GM19023 (cell line): ENCODE measurements around the gene STAC3.

ENCODE experiments used
- ATAC-seq: cut with Tn5 transposase; IDR thresholded peaks from one replicate; pipeline ENCODE4 v1.9.1; 2021; ENCODE audit warnings: mild to moderate bottlenecking, moderate library complexity; ENCODE audit not compliant: unreplicated experiment

Gene STAC3

DNA sequence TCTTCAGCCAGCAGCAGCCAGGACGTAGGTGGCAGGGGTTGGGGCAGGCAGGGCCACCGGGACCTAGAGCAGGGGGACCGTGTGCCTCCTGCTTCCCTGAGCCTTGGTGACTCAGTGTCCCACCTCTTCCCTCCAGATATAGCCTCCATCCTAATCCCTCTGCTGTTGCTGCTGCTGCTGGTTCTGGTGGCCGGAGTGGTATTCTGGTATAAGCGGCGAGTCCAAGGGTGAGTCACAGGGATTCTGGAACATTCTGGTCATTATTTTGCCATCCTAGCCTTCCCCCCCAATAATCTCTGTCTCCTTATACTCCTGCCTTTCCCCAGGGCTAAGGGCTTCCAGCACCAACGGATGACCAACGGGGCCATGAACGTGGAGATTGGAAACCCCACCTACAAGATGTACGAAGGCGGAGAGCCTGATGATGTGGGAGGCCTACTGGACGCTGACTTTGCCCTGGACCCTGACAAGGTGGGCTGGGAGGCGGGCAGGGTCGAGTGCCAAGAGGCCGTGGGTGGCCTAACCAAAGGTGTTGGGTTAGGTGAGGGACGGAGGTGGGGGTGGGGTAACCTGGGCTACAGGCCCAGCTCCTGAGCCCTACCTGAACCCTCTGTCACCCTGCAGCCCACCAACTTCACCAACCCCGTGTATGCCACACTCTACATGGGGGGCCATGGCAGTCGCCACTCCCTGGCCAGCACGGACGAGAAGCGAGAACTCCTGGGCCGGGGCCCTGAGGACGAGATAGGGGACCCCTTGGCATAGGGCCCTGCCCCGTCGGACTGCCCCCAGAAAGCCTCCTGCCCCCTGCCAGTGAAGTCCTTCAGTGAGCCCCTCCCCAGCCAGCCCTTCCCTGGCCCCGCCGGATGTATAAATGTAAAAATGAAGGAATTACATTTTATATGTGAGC, 38.9 kb downstream of the STAC3 start:
- no peak for ATAC-seq

DNA sequence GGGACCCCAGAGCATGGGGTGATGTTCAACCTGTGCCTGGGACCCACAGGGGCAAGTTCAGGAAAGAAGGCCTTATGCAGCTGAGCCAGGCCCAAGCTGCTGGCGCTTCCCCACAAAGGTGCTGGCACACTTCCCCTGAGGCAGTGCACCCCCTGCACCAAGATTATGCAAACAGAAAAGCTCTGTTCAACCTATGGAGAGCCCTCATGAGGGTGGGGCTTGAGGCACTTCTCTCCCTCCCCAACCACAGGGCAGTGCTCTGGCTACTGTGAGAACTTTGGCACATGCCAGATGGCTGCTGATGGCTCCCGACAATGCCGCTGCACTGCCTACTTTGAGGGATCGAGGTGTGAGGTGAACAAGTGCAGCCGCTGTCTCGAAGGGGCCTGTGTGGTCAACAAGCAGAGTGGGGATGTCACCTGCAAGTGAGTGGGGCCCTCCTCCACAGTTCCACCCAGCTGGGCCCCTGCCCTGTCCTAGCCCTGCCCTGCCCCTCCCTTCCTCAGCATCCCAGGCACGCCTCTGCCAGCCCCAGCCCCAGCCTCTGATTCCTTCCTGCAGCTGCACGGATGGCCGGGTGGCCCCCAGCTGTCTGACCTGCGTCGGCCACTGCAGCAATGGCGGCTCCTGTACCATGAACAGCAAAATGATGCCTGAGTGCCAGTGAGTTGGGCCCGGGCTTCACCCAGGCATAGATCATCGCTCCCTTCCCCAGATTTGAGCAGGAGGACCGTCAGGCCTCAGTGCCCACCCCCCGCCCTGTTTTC, 39.9 kb downstream of the STAC3 start:
- no peak for ATAC-seq

DNA sequence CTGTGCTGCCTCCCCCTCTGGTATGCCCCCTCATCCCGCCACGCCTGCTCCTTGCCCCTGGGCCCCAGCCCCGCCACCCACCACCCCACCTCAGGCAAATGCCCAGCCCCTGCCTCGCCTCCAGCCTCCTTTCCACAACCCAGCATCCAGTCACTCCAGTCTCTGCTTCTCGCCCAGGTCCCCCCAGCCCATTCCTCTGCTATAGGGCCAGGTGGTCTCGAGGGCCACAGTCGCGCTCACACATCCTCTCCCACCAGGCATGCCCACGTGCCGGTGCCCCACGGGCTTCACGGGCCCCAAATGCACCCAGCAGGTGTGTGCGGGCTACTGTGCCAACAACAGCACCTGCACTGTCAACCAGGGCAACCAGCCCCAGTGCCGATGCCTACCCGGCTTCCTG, 40.5 kb downstream of the STAC3 start:
- ATAC-seq, result no peak

DNA sequence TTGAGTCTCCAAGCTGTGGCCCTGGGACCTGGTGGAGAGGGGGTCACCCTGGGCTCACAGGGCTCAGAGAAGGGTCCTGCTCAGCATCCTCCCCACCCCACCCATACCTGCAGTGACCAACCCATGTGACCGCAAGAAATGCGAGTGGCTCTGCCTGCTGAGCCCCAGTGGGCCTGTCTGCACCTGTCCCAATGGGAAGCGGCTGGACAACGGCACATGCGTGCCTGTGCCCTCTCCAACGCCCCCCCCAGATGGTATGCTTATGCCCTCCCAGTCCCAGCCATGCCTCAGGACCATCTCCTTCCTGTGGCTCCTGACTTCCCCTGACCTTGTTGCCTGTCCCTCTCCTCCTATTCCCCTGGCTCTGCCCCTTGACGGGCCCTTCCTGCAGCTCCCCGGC, 41.1 kb downstream of the STAC3 start:
- ATAC-seq, result no peak

DNA sequence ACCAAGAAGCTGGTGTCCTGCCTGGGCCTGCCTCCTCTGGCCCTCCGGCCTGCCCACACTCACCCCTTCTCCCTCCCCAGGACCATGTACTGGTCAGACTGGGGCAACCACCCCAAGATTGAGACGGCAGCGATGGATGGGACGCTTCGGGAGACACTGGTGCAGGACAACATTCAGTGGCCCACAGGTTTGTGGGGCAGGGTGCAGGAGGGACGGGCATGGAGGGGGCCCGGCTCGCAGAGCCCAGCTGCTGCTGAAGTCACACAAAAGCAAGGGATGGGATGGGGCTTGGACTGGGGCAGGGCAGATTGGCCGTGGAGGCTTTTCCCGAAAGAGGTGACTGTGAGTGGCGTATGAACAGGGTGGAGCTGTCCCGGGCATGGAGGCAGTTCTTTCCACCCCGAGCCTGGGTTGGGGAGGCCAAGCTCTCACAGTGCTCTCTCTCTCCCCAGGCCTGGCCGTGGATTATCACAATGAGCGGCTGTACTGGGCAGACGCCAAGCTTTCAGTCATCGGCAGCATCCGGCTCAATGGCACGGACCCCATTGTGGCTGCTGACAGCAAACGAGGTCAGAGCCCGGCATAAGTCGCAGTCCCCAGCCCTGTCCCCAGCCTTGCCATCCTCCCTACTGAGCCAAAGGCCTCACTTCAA, 42.2 kb downstream of the STAC3 start:
- ATAC-seq, result no peak

DNA sequence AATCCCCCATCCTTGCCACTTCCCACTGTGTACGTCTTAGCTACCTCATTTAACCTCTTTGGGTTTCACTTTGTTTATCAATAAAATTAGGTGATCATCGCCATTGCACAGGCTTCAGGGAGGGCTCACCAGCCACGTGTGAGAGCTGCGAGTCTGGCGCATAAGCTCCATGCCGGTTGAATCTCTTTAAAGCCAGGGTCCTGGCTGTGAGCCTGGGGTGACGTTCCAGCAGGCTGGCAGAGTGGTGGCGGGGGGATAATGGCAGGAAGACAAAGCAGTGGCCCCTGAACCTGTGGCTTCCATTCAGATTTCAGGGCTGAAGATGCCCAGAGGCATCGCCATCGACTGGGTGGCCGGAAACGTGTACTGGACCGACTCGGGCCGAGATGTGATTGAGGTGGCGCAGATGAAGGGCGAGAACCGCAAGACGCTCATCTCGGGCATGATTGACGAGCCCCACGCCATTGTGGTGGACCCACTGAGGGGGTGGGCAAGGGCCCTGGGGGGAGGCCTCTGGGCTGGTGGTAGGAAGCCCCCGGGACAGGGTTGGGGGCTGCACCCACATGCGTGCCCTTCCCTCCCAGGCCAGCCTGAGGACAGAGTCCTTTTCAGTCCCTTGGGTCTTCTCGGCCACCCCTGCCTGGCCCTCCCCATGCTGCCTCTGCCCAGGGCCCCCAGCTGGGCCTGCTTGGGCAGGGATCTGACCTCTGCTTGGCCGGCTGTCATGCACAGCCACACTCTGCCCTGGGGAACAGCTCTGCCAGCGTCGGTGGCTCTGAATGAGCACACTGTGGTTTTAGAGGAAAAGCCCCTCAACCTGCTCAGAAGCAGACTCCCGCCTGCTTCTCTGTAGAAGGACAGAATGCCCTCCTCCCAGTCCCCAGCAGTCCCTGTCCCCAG, 43.0 kb downstream of the STAC3 start:
- ATAC-seq, result no peak

DNA sequence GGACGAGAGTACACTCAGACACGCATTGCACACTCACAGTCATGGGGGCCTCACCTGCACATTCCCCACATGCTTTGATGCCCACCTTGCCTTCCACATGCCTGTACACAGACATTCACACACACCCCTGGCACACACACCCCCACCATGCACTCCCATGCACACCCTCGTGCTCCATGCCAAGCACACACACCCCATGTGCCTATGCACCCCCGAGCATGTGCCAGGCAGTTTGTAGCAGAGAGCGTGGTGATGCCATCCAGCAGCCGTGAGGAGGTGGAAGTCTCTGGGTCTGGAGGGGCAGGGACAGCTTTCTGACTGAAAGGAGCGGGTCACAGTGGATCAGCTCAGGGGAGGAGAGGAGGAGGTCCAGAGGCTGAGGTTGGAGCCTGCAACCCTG, 45.1 kb downstream of the STAC3 start:
- ATAC-seq, result no peak

DNA sequence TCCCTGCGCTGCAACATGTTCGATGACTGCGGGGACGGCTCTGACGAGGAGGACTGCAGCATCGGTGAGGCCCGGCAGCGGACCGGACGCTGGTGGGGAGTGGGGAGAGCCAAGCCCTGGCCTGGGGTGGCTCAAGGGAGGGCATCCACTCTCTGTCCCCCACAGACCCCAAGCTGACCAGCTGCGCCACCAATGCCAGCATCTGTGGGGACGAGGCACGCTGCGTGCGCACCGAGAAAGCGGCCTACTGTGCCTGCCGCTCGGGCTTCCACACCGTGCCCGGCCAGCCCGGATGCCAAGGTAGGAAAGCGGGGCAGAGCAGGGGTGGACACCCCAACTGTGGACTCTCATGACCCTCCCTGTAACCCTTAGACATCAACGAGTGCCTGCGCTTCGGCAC, 45.8 kb downstream of the STAC3 start:
- ATAC-seq, result no peak

DNA sequence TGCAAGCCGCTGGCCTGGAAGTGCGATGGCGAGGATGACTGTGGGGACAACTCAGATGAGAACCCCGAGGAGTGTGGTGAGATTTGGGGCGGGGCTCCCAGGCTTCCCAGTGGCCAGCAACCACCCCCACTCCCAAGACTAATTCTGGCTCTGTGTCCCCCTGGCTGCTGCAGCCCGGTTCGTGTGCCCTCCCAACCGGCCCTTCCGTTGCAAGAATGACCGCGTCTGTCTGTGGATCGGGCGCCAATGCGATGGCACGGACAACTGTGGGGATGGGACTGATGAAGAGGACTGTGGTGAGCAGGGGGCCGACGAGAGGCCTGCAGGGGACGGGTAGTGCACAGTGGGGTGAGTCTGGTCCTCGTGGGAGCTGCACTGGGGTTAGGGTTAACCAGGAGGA, 46.5 kb downstream of the STAC3 start:
- no peak for ATAC-seq

DNA sequence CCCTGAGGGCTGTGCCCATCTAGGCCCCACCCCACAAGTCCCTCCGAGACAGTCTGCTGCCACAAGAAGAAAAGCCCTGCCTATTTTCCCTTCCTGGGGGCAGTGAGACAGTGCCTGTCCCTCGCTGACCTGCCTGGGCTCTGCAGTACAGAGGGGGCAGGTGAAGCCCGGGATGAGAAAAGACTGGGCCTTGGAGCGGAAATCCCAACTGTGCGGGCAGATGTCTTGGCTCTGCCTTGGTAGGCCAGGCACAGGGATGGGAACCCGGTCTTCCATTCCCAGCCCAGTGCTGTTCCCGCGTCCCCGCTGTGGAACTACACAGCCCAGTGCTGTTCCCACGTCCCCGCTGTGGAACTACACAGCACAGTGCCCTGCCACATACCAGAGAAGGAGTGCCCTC, 47.2 kb downstream of the STAC3 start:
- ATAC-seq, result no peak

DNA sequence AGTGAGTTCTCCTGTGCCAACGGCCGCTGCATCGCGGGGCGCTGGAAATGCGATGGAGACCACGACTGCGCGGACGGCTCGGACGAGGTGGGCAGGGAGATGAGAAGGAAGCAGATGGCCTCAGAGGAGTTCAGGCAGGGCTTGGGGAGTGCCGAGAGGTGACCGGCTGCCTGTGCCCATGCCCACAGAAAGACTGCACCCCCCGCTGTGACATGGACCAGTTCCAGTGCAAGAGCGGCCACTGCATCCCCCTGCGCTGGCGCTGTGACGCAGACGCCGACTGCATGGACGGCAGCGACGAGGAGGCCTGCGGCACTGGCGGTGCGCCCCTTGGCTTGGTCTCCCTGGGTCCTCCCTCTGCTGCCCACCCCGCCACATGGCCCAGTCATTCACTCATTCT, 47.8 kb downstream of the STAC3 start:
- ATAC-seq, result no peak

DNA sequence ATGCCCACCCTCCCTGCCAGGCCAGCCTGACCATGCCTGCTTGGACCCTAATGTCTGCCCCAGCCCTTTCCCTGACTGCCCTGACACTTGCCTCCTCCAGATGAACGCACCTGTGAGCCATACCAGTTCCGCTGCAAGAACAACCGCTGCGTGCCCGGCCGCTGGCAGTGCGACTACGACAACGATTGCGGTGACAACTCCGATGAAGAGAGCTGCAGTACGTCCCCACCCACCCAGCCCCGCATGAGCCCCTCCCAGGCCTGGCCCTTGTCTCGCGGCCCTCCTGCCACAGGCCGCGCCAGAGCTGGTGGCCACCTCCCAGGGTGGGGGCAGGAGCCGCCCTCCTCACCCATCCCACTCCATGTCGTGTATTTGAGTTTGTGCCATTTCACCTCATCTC, 48.7 kb downstream of the STAC3 start:
- ATAC-seq, result no peak

DNA sequence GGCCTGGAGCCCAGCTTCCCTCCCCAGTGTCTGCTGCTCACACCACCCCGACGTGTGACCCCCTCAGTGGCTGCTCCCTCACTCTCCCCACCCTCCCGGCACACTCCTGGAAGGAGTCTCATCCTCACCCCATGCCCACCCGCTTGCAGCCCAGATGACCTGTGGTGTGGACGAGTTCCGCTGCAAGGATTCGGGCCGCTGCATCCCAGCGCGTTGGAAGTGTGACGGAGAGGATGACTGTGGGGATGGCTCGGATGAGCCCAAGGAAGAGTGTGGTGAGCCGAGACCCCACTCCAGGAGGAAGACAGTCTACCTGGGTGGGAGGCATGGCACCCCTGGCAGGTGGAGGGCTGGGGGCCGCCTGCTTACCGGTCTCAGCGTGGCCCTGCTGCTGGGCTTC, 49.4 kb downstream of the STAC3 start:
- ATAC-seq, result no peak

DNA sequence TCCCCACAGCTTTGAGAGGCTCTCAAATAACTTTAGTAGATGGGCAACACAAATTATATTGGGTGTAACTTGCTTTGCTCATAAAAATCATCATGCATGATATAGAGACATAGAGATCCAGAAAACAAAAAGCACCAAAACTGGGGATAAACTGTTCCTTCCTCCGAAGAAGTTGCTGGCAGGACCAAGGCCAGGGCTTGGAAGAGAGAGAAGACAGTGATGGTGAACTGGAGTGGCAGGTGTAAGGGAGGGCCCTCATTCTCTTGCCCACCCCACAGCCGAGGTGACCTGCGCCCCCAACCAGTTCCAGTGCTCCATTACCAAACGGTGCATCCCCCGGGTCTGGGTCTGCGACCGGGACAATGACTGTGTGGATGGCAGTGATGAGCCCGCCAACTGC, 49.8 kb downstream of the STAC3 start:
- no peak for ATAC-seq

DNA sequence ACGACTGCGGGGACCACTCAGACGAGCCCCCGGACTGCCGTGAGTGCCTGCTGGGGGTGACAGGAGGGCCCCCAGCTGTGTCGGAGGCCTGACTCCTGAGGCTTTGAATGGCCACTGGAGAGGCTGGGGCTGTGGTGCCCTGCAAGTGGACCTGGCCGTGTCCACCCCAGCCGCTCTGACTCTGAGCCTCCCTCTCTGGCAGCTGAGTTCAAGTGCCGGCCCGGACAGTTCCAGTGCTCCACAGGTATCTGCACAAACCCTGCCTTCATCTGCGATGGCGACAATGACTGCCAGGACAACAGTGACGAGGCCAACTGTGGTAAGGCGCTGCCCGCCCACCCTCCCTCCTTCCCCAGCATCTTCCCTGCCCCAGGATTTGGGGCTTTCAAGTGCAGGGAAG, 50.5 kb downstream of the STAC3 start:
- ATAC-seq, result no peak

DNA sequence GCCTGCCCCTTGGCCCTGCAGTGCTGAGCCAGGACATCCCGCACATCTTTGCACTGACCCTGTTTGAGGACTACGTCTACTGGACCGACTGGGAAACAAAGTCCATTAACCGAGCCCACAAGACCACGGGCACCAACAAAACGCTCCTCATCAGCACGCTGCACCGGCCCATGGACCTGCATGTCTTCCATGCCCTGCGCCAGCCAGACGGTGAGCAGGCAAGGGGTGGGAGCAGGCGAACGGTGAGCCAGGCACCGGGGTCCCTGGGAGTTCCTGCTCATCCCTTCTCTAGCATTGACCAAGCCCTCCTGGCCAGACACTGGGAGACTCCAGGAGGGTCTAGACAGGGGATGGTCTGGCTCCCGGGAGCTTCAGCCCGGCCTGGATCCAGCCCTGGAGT, 51.8 kb downstream of the STAC3 start:
- no peak for ATAC-seq

DNA sequence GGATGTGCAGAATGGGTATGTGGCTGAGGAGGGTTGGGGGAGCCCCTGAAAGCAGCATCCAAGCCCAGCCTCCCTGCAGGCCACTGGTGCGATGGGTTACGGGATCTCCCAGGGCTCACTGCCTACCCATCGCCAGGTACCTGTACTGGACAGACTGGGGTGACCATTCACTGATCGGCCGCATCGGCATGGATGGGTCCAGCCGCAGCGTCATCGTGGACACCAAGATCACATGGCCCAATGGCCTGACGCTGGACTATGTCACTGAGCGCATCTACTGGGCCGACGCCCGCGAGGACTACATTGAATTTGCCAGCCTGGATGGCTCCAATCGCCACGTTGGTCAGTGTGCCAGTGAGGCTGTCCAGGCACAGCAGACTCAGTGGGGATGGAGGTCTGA, 52.7 kb downstream of the STAC3 start:
- ATAC-seq, result no peak

DNA sequence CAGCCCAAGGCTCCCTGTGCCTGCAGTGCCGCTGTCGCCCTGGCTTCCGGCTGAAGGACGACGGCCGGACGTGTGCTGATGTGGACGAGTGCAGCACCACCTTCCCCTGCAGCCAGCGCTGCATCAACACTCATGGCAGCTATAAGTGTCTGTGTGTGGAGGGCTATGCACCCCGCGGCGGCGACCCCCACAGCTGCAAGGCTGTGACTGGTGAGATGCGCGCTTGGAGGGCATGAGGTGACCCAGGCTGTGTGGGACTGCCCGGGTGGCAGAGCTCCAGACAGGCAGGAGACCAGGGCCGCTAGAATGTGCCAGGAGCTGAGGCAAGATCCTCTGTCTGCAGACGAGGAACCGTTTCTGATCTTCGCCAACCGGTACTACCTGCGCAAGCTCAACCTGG, 54.0 kb downstream of the STAC3 start:
- ATAC-seq, result no peak

DNA sequence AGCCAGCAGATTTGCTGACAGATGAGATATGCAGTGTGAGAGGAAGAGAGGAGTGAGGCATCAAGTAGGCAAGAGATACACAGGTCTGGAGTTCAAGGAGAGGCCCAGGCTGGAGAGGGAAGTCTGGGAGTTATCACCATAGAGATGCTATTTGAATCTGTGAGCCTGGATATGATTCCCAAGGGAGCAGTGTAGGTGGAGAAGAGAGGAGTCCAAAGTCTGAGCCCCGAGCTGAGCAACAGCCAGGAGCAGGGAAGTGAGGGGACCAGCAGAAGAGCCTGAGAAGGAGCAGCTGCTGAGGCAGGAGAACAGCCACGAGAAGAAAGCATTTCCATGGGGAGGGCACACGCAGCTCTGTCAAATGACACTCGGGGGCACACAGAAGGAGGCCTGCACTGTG, 54.5 kb downstream of the STAC3 start:
- no peak for ATAC-seq

DNA sequence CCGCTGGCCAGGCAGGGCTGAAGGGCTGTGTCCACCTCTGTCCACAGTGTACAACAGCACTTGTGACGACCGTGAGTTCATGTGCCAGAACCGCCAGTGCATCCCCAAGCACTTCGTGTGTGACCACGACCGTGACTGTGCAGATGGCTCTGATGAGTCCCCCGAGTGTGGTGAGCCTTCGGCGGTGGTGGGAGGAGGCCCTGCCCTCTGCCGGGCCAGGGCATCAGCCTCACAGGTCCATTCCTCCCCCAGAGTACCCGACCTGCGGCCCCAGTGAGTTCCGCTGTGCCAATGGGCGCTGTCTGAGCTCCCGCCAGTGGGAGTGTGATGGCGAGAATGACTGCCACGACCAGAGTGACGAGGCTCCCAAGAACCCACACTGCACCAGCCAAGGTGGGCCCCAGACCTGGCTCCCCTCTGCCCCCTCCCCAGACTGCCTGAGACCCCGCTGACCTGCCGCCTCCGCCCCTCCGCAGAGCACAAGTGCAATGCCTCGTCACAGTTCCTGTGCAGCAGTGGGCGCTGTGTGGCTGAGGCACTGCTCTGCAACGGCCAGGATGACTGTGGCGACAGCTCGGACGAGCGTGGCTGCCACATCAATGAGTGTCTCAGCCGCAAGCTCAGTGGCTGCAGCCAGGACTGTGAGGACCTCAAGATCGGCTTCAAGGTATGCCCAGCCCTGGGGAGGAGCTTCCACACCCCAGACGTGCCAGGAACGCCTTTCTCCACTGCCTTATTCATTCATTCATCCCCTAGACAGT, 55.2 kb downstream of the STAC3 start:
- ATAC-seq, result no peak
